Measurements from ENCODE around the gene TNKS1BP1.

Gene TNKS1BP1

GRCh38 chr11:57339328-57339727 lies 14.6 kb upstream of the TNKS1BP1 start:
- no peak for TF ChIP-seq TAF1 (IDR thresholded peaks at IDR 0.05; ENCODE audit: borderline replicate concordance, insufficient read depth, low read length)
- no peak for TF ChIP-seq SIN3A (IDR thresholded peaks at IDR 0.05; ENCODE audit: borderline replicate concordance, insufficient read depth, low read length)
- TF ChIP-seq POLR2AphosphoS5 (IDR thresholded peaks at IDR 0.05; ENCODE audit: low read depth, low read length): no peak
- TF ChIP-seq REST (IDR thresholded peaks at IDR 0.05; ENCODE audit: insufficient read depth in 1 of 2, low read depth in 2 of 2, low read length in 2 of 2): no peak
- no peak for TF ChIP-seq FOXP2 (optimal IDR thresholded peaks at IDR 0.05; ENCODE audit: borderline replicate concordance, extremely low read depth, extremely low read length, insufficient read depth)

GRCh38 chr11:57338142-57338541 lies 13.4 kb upstream of the TNKS1BP1 start, which contains the start of gene P2RX3:
TSS of gene P2RX3 (plus strand) at chr11:57338352. CDS start at chr11:57338551, 199 bp downstream.
- TF ChIP-seq REST (IDR thresholded peaks at IDR 0.05; ENCODE audit: insufficient read depth in 1 of 2, low read depth in 2 of 2, low read length in 2 of 2) (no peak), TAF1 (IDR thresholded peaks at IDR 0.05; ENCODE audit: borderline replicate concordance, insufficient read depth, low read length) (no peak), SIN3A (IDR thresholded peaks at IDR 0.05; ENCODE audit: borderline replicate concordance, insufficient read depth, low read length) (no peak), FOXP2 (optimal IDR thresholded peaks at IDR 0.05; ENCODE audit: borderline replicate concordance, extremely low read depth, extremely low read length, insufficient read depth) (no peak), POLR2AphosphoS5 (IDR thresholded peaks at IDR 0.05; ENCODE audit: low read depth, low read length) (no peak)

GRCh38 chr11:57336111-57336666 lies 11.4 kb upstream of the TNKS1BP1 start:
- TF ChIP-seq POLR2AphosphoS5 (IDR thresholded peaks at IDR 0.05; ENCODE audit: low read depth, low read length) (no peak), SIN3A (IDR thresholded peaks at IDR 0.05; ENCODE audit: borderline replicate concordance, insufficient read depth, low read length) (0 out of 2 replicates have a peak, but pooled peaks have one; percentile 0)

GRCh38 chr11:57335343-57336110 lies 10.8 kb upstream of the TNKS1BP1 start, which contains the start of gene SSRP1:
TSS of gene SSRP1 (minus strand) at chr11:57335892. CDS start at chr11:57335121, 771 bp downstream.
- peak; percentile 90; the same call in 1 of the 2 replicates for TF ChIP-seq SIN3A (IDR thresholded peaks at IDR 0.05; ENCODE audit: borderline replicate concordance, insufficient read depth, low read length)
- 0 out of 4 replicates have a peak, but pooled peaks have one; percentile 33 to 35 for TF ChIP-seq REST (IDR thresholded peaks at IDR 0.05; ENCODE audit: insufficient read depth in 1 of 2, low read depth in 2 of 2, low read length in 2 of 2)
- TF ChIP-seq TAF1 (IDR thresholded peaks at IDR 0.05; ENCODE audit: borderline replicate concordance, insufficient read depth, low read length): peak; percentile 98
- peak; percentile 98 for TF ChIP-seq FOXP2 (optimal IDR thresholded peaks at IDR 0.05; ENCODE audit: borderline replicate concordance, extremely low read depth, extremely low read length, insufficient read depth)
- peak; percentile 80; the same call in 1 of the 2 replicates for TF ChIP-seq POLR2AphosphoS5 (IDR thresholded peaks at IDR 0.05; ENCODE audit: low read depth, low read length)

- TF ChIP-seq FOXP2 (optimal IDR thresholded peaks at IDR 0.05; ENCODE audit: borderline replicate concordance, extremely low read depth, extremely low read length, insufficient read depth) (no peak), POLR2AphosphoS5 (IDR thresholded peaks at IDR 0.05; ENCODE audit: low read depth, low read length) (no peak), TAF1 (IDR thresholded peaks at IDR 0.05; ENCODE audit: borderline replicate concordance, insufficient read depth, low read length) (no peak), REST (IDR thresholded peaks at IDR 0.05; ENCODE audit: insufficient read depth in 1 of 2, low read depth in 2 of 2, low read length in 2 of 2) (no peak), SIN3A (IDR thresholded peaks at IDR 0.05; ENCODE audit: borderline replicate concordance, insufficient read depth, low read length) (no peak)
Measured at GRCh38 chr11:57335023-57335342, 10.2 kb upstream of the TNKS1BP1 start.
